Measurements from ENCODE around the gene AZU1.
"Not testable (repeated sequence)": the region's sequence is repeated elsewhere in the genome, so short reads cannot be mapped to it uniquely, and the experiment has no call there.

AZU1 gene

GRCh38 chr19:831407-832369, 4.1 kb downstream of the AZU1 start:
- DNase-seq, result no peak

- no peak for DNase-seq
These were observed 6.6 kb downstream of the AZU1 start for GRCh38 chr19:834216-834615.

- DNase-seq, result no peak
These were observed 7.7 kb downstream of the AZU1 start for GRCh38 chr19:835210-835810.

DNA sequence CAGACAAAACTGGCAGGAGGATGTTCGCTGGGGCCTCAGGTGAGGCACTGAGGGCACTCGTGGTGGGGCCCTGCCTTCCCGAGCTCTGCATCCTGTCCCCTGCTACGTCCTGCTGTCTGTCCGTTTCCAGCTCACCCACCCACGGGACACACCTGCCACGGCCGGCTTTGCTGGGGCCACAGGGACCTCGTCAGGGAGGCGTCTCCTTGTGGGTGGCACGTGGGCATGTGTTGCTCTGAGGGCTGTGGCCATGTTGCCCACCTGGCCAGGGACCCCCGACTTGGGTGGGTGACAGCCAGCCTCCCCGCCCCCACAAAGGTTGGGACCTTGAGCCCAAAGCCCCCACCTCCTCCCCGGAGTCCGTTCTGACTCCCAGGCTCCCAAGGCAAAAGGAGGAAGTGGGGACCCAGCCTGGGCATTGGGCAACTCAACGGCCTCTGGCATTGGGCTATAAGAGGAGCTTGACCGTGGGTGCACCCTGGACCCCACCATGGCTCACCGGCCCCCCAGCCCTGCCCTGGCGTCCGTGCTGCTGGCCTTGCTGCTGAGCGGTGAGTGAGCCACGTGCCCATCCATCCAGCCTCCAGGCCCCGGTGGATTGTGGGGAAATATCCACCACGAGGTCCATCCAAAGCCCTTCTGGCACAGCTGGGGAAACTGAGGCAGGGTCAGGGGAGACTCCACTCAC, 13.0 kb downstream of the AZU1 start, which contains the start of gene PRTN3:
Gene PRTN3, plus strand, starts transcription at position 481 of the 688 bp plus-strand sequence. Its CDS starts 10 bp downstream, at position 491.
- DNase-seq, result no peak

DNA sequence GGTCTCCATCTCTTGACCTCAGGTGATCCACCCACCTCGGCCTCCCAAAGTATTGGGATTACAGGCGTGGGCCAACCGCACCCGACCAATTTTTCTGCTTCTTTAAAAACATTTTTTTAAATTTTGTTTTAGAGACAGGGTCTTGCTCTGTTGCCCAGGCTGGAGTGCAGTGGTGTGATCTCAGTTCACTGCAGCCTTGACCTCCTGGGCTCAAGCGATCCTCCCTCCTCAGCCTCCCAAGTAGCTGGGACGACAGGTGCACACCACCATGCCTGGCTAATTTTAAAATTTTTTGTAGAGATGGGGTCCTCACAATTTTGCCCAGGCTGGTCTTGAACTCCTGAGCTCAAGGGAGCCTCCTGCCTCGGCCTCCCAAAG, 15.2 kb downstream of the AZU1 start:
- DNase-seq, result not testable (repeated sequence)

DNA sequence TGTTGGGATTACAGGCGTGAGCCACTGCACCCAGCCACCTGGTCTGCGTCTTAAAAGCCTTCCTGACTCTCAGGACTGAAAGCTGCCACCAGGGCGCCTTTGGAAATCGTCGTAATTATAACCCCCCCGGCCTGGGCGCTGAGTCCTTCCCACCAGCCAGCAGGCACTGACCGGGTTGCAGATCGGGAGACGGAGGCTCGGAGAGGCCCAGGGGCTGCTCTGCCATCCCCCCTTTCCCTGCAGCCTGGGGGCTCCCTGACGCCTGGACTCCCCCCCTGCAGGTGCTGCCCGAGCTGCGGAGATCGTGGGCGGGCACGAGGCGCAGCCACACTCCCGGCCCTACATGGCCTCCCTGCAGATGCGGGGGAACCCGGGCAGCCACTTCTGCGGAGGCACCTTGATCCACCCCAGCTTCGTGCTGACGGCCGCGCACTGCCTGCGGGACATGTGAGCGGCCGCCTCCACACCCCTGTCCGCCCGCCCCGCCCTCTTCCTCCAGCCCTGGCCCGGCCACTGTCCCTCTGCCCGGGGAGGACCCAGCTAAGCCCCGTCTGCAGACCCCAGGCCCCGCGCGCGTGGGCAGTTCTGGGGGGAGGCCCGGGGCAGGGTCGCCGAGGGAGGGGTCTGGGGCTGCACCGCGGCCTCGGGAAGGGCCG, 15.7 kb downstream of the AZU1 start:
- peak; percentile 9 for DNase-seq

- DNase-seq, result no peak
These were observed 16.4 kb downstream of the AZU1 start for GRCh38 chr19:843836-844545.

GRCh38 chr19:844546-844971, 16.9 kb downstream of the AZU1 start:
- no peak for DNase-seq

DNA sequence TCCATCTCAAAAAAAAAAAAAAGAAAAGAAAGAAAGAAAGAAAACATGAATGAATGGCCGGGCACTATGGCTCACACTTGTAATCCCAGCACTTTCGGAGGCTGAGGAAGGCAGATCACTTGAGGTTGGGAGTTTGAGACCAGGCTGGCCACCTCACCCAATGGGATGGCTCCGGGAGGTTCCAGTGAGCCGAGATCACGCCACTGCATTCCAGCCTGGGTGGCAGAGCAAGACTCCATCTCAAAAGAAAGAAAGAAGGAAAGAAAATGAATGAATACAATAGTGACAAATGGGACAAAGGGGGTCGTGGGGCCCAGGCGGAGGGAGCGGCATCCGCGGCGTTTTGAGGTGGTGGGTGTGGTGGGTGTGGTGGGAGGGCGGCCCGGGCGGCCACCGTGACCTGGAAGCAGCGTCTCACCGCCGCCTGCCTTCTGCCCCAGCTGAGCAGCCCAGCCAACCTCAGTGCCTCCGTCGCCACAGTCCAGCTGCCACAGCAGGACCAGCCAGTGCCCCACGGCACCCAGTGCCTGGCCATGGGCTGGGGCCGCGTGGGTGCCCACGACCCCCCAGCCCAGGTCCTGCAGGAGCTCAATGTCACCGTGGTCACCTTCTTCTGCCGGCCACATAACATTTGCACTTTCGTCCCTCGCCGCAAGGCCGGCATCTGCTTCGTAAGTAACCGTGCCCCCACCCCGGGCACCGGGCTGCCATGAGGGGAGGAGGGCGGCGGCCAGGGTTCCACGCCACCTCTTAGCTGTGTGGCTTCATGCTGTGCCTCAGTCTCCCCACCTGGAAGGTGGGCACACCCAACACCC, 18.3 kb downstream of the AZU1 start:
- no peak for DNase-seq

DNA sequence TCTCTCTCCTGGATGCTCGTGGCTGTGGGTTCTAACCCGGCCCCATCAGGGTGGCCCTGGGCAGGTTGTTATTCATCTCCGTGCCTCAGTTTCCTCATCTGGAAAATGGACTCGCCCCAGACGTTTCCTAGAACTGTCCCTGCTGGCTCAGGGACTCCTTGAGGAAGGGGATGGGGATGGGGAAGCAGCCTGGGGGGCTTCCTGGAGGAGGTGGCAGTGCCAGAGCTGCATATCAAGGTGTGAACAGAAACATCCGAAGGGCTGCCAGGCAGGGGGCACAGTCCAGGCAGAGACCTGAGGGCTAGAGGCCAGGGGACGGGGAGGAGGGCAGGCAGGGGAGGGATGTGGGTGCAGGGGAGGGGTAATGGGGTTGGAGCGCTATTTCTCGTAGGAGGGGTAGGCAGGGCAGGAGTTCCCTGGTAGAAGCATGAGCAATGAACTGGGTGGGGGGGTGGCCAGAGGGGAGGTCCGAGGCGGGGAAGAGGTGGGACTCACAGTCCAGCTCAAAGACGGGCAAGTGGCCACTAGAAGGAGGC, 20.8 kb downstream of the AZU1 start:
- no peak for DNase-seq

GRCh38 chr19:849195-849594, 21.6 kb downstream of the AZU1 start:
- DNase-seq, result not testable (repeated sequence)

DNA sequence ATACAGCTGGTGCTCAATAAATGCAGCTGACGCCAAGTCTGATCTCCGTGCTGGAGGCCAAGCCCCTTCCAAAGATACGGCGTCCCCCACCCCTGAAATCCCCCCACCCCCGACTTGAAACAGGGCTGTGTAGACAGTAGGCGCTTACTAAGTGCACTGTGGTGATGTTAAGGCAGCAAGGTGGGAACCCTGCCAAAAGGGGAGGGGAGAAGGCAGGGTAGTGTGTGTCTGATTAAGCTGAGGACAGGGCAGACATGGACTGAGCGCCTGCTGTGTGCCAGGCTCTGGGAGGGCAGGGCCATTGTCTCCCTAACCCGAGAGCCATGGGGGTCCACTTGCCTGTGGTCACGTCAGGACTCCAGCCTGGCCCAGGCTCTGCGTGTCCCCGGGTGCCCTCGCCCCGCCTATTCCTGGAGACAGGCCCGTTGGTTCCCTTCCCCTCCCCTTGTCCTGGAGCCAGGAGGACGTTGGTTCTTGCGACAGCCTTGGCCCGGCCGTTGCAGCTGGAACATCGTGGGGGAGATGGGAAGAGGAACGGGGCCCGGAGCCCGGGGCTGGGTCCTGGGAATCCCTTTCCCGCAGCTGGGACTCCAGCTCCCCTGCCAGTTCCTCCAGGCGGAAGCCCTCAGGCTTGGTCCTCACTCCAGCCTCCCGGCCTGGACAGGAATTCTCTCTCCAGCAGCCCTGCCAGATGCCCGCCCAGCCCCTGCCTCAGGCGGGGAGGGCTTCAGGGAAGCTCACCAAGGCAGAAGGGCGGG, 22.8 kb downstream of the AZU1 start:
- DNase-seq, result peak; percentile 79

GRCh38 chr19:850979-851335, 23.3 kb downstream of the AZU1 start:
- no peak for DNase-seq

- no peak for DNase-seq
These were observed 24.7 kb downstream of the AZU1 start, which contains the start of gene ELANE for GRCh38 chr19:852136-853013. TSS of gene ELANE (plus strand) at chr19:852303. CDS start at chr19:852329, 26 bp downstream.

DNA sequence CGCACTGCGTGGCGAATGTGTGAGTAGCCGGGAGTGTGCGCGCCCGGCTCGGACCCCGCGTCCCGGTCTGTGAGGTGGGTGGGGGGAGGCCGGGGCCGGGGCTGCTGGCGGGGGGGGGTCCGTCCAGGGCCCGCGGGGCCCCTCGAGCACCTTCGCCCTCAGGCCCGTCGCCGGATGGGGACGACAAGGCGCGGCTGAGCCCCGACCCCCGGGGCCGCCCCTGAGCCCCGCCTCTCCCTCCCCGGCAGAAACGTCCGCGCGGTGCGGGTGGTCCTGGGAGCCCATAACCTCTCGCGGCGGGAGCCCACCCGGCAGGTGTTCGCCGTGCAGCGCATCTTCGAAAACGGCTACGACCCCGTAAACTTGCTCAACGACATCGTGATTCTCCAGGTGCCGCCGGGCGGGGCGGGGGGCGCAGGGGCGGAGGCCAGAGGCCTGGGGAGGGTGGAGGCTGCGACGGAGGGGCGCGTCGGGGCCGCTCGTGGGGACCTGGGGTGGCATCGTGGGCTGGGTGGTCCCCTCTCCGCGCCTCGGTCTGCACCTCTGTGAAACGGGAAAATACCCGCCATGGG, 25.5 kb downstream of the AZU1 start:
- DNase-seq, result no peak

- DNase-seq, result not testable (repeated sequence)
These were observed 26.1 kb downstream of the AZU1 start for GRCh38 chr19:853614-854220.

DNA sequence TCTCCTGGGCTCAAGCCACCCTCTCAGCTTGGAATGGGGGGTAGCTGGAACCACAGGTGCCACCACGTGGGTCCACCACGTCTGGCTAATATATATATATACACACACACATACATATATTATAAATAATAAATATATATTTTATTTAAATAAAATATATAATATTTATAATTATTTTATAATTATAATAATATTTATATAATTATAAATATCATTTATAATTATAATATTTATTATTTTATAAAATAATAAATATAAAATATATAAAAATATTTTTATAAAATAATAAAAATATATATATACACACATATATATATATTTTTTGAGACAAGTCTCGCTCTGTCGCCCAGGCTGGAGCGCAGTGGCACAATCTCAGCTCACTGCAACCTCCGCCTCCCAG, 26.9 kb downstream of the AZU1 start:
- no peak for DNase-seq

GRCh38 chr19:855142-855541, 27.5 kb downstream of the AZU1 start:
- no peak for DNase-seq

Data from NCI-H774 (cell line).